Stimulated activated CD8-positive, alpha-beta memory T cell treated with anti-CD3 and anti-CD28 coated beads, Interleukin-7, amount 100 ng/mL, for 24 hours (primary cell): ENCODE data around the gene FAM161A.

Source experiments
- DNase-seq: peaks from one replicate; pipeline ENCODE4 v3.0.0-alpha.2; 2020; ENCODE audit warnings: low read depth

The FAM161A gene

GRCh38 chr2:61784643-61785042 is 69.2 kb downstream of the FAM161A start:
- DNase-seq, result no peak

DNA sequence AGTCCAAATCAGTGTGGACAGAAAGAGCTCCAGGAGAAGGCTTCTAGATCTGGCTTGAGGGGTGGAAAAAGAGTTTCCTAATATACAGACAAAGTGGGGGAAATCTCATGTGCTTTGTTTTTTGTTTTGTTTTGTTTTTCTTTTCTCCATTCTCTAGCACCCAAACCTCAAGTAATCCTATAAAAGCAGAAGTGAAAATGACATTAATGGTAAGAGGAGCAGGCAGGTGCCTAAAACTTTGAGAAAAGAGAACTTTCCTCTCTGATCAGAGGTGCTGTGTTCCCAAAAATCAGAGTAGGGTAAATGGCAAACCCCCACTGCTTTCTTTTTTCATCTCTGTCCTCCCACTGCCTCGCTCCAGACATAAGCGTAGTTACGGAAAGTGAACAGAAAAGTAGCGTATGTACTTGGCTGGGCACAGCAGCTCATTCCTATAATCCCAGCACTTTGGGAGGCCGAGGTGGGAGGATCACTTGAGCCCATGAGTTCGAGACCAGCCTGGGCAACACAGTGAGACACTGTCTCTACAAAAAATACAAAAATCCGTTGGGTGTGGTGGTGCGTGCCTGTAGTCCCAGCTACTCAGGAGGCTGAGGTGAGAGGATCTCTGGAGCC is 77.8 kb downstream of the FAM161A start:
- DNase-seq, result no peak
